Keratinocyte (primary cell): Measurements from ENCODE around the gene OTUD7B. TPM values are rescaled to one million over a fixed set of nuclear protein-coding genes. Genes with fewer than 3 reads are reported as not detected.

Experiments used
- DNase-seq: peaks from one replicate; pipeline ENCODE4 v3.0.0-alpha.2; 2011; ENCODE audit warnings: low read depth, missing footprints, low spot score
- FAIRE-seq: peaks from 2 replicates; lab custom pipeline; 2011; peaks lifted over from hg19 to GRCh38; lab: Jason Lieb, UNC
- H2AFZ ChIP-seq: 2 replicates; pipeline ENCODE4 v1.6.0; 2012; ENCODE audit warnings: low read length, control low read depth, inconsistent platforms; ENCODE audit not compliant: control insufficient read depth
- H3K27ac ChIP-seq: 2 replicates; pipeline ENCODE4 v1.5.1; 2011; ENCODE audit warnings: low read length; ENCODE audit not compliant: control insufficient read depth, insufficient read depth
- H3K27me3 ChIP-seq: 3 replicates; pipeline ENCODE4 v1.6.0; 2011; ENCODE audit warnings: low read length; ENCODE audit not compliant: control insufficient read depth, insufficient read depth; ENCODE audit errors: extremely low read depth
- H3K36me3 ChIP-seq, 2 experiments: 2 replicates in 1 of 2; 3 replicates in 1 of 2; pipeline ENCODE4 v1.5.1; 2011; ENCODE audit warnings: low read length in 2 of 2, mild to moderate bottlenecking in 1 of 2; ENCODE audit not compliant: control insufficient read depth in 2 of 2, insufficient read depth in 2 of 2; ENCODE audit errors: extremely low read depth in 1 of 2
- H3K4me1 ChIP-seq: 3 replicates; pipeline ENCODE4 v1.5.1; 2011; ENCODE audit warnings: low read length; ENCODE audit not compliant: control insufficient read depth, insufficient read depth; ENCODE audit errors: extremely low read depth
- H3K4me2 ChIP-seq: 3 replicates; pipeline ENCODE4 v1.6.0; 2011; ENCODE audit warnings: low read depth, low read length; ENCODE audit not compliant: control insufficient read depth, insufficient read depth; ENCODE audit errors: extremely low read depth
- H3K4me3 ChIP-seq, 3 experiments: fragments of 200-600 bp in 1 of 3; sonication (generic) in 1 of 3; 2 replicates in 2 of 3; 3 replicates in 1 of 3; pipeline ENCODE4 v1.5.1; 2011 to 2016; ENCODE audit warnings: low read length in 3 of 3, mild to moderate bottlenecking in 3 of 3, control low read depth in 2 of 3, inconsistent platforms in 1 of 3, low read depth in 1 of 3, mixed read lengths in 1 of 3, mixed run types in 1 of 3, moderate library complexity in 1 of 3; ENCODE audit not compliant: control insufficient read depth in 2 of 3, insufficient read depth in 2 of 3; ENCODE audit errors: extremely low read depth in 1 of 3
- H3K79me2 ChIP-seq: 2 replicates; pipeline ENCODE4 v1.6.0; 2012; ENCODE audit warnings: low read length; ENCODE audit not compliant: control insufficient read depth, insufficient read depth
- H3K9ac ChIP-seq: 3 replicates; pipeline ENCODE4 v1.6.0; 2011; ENCODE audit warnings: low read length; ENCODE audit not compliant: control insufficient read depth, insufficient read depth; ENCODE audit errors: extremely low read depth
- H3K9me1 ChIP-seq: 3 replicates; pipeline ENCODE4 v1.6.0; 2011; ENCODE audit warnings: low read length; ENCODE audit not compliant: control insufficient read depth, insufficient read depth; ENCODE audit errors: extremely low read depth
- H3K9me3 ChIP-seq: 2 replicates; pipeline ENCODE4 v1.5.1; 2012; ENCODE audit warnings: low read depth, low read length; ENCODE audit not compliant: control insufficient read depth
- H4K20me1 ChIP-seq: 3 replicates; pipeline ENCODE4 v1.6.0; 2011; ENCODE audit warnings: low read length; ENCODE audit not compliant: control insufficient read depth, insufficient read depth; ENCODE audit errors: extremely low read depth
- EZH2 ChIP-seq: IDR thresholded peaks from one replicate; pipeline ENCODE4 v1.6.1; 2012; ENCODE audit warnings: inconsistent platforms, mild to moderate bottlenecking, low read length, moderate library complexity
- dilution Hi-C: fragments of 300-500 bp; cut with MboI; formaldehyde crosslinking; loops from one replicate; pipeline ENCODE4 v1.7.0; 2020; ENCODE audit warnings: low sequenced_read_pairs; ENCODE audit not compliant: extremely low pct_ligation_motif_present
- polyA plus RNA-seq, 5 experiments: library from polyadenylated mRNA; depleted of rRNA in 3 of 5; stranded (reverse) in 3 of 5; stranded (forward) in 1 of 5; unstranded in 1 of 5; fragments of >200 nt; gene quantifications; 1 replicate in 1 of 5; 2 replicates in 3 of 5; 3 replicates in 1 of 5; pipeline versions ENCODE4 v1.2.1 to v1.2.3, GENCODE V29; 2011 to 2012; ENCODE audit warnings: missing spikeins in 2 of 5, low read depth in 1 of 5, low replicate concordance in 1 of 5
- TF ChIP-seq, protein P1 (sequence below), 3 experiments: IDR thresholded peaks in 1 of 3; conservative IDR thresholded peaks in 1 of 3; optimal IDR thresholded peaks in 1 of 3; 2 replicates in 2 of 3; 3 replicates in 1 of 3; pipeline versions ENCODE3 to v1.5.1; 2011; ENCODE audit warnings: low read length in 3 of 3, mild to moderate bottlenecking in 3 of 3, moderate library complexity in 2 of 3, control low read depth in 1 of 3, inconsistent platforms in 1 of 3; ENCODE audit not compliant: insufficient read depth in 2 of 3; ENCODE audit errors: extremely low read depth in 1 of 3

The OTUD7B gene
- polyA plus RNA-seq, 1 donor (not counting 4 experiments of a cell fraction or from before 2014, with no cell fraction given): 8.7 TPM

DNA sequence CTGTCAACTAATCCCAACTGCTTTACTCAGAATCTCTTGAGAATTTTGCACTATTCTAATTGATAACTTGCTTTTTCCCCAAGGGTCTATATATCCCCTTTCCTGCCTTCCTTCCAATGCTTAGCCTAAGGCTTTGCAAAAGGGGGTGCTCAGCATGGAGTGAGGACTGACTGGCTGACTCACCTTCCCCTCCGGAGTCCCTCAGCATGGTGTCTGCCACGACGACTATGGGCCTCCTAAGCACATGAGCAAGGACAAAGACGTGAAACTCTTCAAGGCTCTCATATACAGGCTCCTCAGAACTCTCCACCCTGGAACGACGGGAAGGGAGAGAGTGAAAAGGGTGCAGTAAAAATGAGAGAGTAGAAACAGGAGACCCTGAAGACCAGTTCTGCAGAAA, 60.6 kb downstream of the OTUD7B start:
- dilution Hi-C loops: no loop called here
- H3K4me2 ChIP-seq: no peak overlapping the region
- no peak overlapping the region for H2AFZ ChIP-seq
- H3K27ac ChIP-seq: no peak overlapping the region
- no peaks in the 10 kb centered on the region for H3K9me3 ChIP-seq
- FAIRE-seq (no peak), DNase-seq (no peak)
- no peaks in the 10 kb centered on the region for H3K9me1 ChIP-seq
- TF ChIP-seq, protein P1, sequence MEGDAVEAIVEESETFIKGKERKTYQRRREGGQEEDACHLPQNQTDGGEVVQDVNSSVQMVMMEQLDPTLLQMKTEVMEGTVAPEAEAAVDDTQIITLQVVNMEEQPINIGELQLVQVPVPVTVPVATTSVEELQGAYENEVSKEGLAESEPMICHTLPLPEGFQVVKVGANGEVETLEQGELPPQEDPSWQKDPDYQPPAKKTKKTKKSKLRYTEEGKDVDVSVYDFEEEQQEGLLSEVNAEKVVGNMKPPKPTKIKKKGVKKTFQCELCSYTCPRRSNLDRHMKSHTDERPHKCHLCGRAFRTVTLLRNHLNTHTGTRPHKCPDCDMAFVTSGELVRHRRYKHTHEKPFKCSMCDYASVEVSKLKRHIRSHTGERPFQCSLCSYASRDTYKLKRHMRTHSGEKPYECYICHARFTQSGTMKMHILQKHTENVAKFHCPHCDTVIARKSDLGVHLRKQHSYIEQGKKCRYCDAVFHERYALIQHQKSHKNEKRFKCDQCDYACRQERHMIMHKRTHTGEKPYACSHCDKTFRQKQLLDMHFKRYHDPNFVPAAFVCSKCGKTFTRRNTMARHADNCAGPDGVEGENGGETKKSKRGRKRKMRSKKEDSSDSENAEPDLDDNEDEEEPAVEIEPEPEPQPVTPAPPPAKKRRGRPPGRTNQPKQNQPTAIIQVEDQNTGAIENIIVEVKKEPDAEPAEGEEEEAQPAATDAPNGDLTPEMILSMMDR (optimal IDR thresholded peaks at IDR 0.05 in 1 of 3, IDR thresholded peaks at IDR 0.05 in 1 of 3, conservative IDR thresholded peaks at IDR 0.05 in 1 of 3; ENCODE audit: extremely low read depth in 1 of 3, insufficient read depth in 2 of 3, low read length in 3 of 3): no peak
- no peak for TF ChIP-seq EZH2
- no peak overlapping the region for H3K9ac ChIP-seq
- peaks cover 7 to 13% of the 10 kb centered on the region in 2 experiments for H3K36me3 ChIP-seq
- H3K79me2 ChIP-seq: no peaks in the 10 kb centered on the region
- H3K4me3 ChIP-seq: no peak overlapping the region
- no peaks in the 10 kb centered on the region for H3K4me1 ChIP-seq
- no peaks in the 10 kb centered on the region for H3K27me3 ChIP-seq
- H4K20me1 ChIP-seq: no peaks in the 10 kb centered on the region

DNA sequence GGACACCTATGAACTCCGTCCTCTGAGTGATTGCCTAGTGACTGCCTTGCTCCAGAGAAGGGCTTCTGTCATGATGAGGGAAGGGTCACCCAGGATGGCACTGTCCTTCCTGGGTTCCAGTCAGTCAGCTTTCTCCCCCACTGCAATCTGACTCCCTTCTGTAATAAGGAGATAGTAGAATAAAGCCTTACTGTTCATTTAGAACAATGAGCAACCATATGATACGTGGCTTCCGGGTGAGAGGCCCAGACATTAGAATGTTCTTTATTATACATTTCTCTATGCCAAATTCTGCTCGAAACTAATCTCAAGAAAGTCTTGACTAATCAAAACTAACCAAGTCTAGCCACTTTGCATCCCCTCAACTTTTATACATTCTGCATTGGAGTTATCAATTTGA, 65.3 kb downstream of the OTUD7B start:
- no peaks in the 10 kb centered on the region for H3K79me2 ChIP-seq
- no peak overlapping the region for H2AFZ ChIP-seq
- H4K20me1 ChIP-seq: no peaks in the 10 kb centered on the region
- no peak for TF ChIP-seq EZH2
- TF ChIP-seq, protein P1 (optimal IDR thresholded peaks at IDR 0.05 in 1 of 3, IDR thresholded peaks at IDR 0.05 in 1 of 3, conservative IDR thresholded peaks at IDR 0.05 in 1 of 3; ENCODE audit: extremely low read depth in 1 of 3, insufficient read depth in 2 of 3, low read length in 3 of 3): no peak
- H3K4me3 ChIP-seq: no peak overlapping the region
- no peaks in the 10 kb centered on the region for H3K9me1 ChIP-seq
- peaks cover 14% of the 10 kb centered on the region for H3K4me1 ChIP-seq
- H3K9me3 ChIP-seq: no peaks in the 10 kb centered on the region
- no peaks in the 10 kb centered on the region for H3K27me3 ChIP-seq
- H3K4me2 ChIP-seq: no peak overlapping the region
- DNase-seq: no peak
- H3K9ac ChIP-seq: no peak overlapping the region
- dilution Hi-C loops: no loop called here
- H3K36me3 ChIP-seq: peaks cover 18 to 19% of the 10 kb centered on the region in 2 experiments
- no peak for FAIRE-seq
- no peak overlapping the region for H3K27ac ChIP-seq
